NCI-H2196 treated with DMSO at 0.1 percent for 48 hours (cell line): ENCODE data around the gene TOX2.

Experiments
- DNase-seq: peaks from one replicate; lab custom pipeline; 2025; ENCODE audit not compliant: unreplicated experiment; lab: John Stamatoyannopoulos, UW

TOX2 gene, protein sequence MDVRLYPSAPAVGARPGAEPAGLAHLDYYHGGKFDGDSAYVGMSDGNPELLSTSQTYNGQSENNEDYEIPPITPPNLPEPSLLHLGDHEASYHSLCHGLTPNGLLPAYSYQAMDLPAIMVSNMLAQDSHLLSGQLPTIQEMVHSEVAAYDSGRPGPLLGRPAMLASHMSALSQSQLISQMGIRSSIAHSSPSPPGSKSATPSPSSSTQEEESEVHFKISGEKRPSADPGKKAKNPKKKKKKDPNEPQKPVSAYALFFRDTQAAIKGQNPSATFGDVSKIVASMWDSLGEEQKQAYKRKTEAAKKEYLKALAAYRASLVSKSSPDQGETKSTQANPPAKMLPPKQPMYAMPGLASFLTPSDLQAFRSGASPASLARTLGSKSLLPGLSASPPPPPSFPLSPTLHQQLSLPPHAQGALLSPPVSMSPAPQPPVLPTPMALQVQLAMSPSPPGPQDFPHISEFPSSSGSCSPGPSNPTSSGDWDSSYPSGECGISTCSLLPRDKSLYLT

DNA sequence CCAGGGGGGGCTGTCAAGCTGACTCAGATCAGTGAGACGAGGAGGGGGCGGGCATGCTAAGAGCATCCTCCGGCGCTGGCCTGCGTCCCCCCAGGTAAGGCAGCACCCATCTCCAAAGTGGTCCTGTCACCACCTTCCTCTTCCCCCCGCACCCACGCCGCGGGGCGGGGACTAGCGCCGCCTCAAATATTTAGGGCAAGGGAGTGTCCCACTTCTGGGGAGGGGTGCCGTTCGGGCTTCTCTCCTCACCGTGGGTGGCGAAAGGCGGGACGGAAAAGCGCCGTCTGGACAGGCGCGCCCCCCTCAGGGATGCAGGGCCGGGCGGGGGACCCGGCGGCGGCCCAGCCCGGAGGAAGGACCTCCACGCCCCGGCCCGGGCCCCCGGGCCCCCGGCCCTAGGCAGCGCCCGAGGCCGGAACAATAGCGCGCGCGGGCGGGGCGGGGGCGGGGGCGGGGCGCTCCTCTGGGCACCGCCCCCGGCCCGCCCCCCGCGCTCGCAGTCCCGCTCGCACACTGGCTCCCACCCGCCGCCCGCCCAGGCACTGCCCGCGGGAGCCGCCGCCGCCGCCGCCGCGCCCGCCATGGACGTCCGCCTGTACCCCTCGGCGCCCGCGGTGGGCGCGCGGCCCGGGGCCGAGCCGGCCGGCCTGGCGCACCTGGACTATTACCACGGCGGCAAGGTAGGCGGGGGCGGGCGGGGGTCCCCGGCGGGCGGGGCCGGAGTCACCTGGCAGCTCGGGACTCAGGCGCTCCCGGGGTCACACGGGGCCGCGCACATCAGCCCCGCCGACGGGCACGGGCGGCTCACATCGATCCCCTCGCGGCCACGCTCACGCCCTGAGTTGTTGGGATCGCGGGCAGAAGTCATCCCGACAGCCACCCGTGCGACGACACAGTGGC, at the start of gene TOX2:
TSS of gene TOX2 (plus strand) at position 542 of the 900 bp plus-strand sequence. CDS start at position 582, 40 bp downstream.
- DNase-seq, result peak; percentile 23

DNA sequence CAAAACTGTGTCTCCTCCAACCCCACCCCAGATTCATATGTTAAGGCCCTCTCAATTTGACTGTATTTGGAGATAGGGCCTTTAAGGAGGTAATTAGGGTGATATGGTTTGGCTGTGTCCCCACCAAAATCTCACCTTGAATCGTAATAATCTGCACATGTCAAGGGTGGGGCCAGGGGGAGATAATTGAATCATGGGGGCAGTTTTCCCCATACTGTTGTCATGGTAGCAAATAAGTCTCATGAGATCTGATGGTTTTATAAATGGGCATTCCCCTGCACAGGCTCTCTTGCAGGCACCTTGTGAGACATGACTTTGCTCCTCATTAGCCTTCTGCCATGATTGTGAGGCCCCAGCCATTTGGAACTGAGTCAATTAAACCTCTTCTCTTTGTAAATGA, 46.6 kb upstream of the TOX2 start:
- no peak for DNase-seq

DNA sequence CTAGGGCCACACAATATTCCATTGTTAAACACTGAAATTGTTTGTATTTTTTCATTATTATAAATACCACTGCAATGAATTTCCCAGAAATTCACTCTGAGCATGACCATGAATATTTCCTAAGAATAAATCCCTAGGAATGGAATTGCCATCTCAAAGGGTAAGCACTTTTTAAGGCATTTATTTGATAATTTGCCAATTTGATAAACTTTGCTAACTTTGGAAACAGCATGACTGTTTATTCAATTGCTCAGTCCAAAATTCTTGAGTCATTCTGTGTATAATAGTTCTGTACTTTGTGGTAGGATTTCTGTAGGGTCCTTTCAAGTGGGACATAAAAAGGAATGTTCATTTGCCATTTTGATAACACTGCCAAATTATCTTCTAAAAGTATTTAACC, 44.2 kb upstream of the TOX2 start:
- DNase-seq, result no peak

DNA sequence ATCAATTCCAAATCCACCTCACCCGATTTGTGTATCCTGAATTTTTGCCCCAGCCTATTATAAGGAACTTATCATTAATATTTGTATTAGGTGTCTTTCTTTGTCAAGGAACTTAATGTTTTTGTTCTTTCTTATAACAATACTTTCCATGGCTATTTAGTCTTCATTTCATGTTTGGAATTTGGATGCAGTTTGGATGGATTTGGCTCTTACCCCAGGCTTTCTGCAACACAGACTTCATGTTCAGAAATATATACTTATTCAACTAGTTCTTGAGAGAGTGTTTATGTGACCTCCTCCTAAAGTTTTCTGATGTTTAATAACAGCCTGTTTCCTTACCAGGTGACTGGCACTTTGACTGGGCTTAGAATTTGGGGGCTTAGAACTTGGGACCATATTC, 35.9 kb upstream of the TOX2 start:
- DNase-seq, result no peak

DNA sequence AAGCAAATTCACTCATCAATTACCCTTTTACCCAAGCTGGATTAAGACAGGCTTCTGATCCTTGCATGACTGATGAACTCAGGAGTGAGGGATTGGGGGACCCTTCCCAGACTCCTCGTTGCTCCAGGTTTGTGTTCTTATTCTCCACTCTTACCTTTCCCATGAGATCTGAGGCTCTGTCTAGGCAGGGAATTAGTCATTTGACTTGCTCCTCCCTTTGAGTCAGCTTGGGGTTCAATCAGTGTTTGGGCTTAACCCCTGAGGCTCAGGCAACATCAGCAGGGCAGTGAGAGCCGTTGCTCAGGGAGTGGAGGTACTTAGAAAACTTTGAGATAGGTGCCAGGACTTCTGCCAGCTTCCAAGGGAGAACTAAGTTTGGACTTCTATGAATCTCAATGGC, 20.7 kb upstream of the TOX2 start:
- no peak for DNase-seq

DNA sequence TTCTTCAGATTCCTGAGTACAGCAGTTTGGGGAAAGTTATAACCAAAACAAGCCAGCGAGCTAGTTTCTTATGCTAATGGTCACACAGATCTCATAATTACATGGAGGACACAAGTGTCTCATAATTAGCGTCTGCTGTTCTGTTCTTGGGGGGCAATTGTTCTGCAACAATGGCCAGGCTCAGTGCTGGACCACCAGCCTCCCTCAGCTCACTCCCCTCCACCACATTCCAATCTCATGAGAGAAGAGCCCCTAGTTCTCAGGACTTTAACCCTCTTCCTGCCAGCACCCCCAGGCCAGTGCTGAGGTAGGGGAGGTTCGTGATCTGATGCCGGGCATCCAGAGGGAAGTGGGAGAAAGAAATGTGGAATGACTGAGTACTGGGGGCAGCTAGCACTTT, 20.2 kb upstream of the TOX2 start:
- DNase-seq, result no peak

DNA sequence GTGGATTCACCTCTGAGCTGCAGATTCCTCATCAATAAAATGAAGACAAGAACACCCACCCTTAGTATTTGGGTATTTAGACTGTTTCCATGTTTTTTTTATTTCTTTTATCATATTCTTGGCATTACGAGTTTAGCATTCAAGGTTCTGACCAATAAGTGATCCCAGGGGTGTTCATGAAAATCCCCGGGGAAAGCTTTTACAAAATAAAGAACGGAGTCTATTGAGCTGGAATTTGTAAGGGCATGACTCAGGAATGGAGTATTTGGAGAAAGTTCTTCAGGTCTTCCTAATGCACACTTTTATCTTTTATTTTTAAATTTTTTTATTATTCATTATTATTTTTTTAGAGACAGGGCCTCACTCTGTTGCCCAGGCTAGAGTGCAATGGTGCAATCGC, 19.4 kb upstream of the TOX2 start:
- no peak for DNase-seq

DNA sequence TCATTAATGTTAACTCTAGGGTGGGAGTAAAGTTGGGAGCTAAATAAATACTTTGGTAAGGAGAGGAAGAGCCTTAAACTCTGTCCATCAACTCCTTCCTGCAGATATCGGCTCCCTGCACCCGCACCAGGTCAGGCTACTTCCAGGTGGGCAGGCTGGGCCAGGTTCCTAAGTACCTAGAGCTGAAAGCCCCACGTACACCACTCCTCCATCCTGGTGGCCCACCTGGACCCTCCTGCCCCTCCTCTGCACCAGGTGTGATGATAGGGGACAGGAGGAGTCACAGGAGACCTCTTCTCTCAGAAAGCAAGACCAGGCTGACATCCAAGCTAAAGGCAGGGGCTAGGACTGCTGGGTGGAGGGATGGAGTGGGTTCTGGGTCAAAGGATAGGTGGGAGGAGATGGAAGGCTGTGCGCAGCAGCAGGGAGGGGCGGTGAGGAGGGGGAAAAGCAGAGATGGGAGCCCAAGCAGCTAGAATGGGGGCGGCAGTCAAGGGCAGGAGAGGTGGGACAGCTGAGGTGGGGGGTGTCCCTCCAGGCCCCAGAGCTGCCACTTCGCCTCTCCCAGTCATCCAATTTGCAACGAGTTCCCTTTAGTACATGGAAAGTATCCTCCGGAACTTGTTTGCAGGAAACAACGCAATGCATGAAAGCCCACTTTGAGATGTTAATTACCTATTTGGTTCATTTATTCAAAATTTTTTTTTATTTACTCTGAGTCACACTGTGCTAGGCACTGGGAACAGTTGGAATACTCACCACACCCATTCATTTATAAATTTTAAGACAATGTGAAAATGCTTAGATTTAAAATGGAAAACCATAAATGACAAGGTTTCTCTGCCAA, 15.2 kb upstream of the TOX2 start:
- no peak for DNase-seq

DNA sequence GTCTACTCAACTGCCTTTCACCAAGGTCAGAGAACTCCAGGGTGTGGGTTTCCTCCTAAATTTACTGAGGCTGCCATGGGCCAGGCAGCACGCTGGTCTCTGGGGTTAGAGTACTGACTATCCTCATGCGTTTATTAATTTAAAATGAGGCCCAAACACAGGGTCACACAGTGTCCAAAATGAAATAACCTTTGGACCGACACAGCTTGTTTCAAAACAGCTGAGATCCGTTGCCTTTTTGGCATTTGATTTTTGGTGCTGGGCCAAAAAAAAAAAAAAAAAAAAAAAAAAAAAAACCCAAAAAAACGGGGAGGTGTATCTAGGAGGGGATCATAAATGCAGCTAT, 14.6 kb upstream of the TOX2 start:
- no peak for DNase-seq

DNA sequence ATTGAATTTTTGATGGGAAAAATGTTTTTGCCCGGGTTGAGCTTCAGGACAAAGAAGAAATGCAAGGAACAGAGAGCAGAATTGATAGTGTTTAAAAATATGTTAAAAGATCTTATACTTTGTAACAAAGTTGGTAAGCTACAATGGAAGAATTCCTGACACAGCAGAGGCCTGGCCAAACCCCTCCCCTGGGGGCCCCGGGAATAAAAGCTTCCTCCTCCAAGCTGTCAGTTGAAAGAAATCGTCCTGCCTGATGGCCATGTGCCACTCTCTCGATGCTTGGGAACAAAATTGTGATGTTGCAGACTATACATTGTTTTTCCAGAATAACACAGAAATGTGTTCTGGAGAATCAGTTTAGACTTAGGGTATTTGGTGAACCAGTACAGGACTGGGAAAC, 14.2 kb upstream of the TOX2 start:
- no peak for DNase-seq

DNA sequence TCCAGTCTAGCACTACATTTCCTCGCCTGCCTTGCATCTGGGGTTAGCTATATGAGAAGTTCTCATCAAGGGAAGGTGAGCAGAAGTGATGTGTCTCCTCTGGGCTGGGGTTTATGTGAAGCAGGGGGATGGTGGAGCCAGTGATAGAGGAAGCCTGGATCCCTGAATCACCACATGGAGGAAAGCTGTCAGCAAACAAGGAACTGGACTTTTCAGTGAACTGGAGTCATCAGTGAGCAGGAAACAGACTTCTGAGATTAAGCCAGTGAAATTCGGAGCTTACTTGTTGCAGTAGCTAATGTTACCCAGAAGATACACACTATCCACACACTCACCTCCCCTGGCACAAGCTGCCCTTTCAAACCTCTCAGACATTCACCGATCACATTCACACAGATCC, 13.4 kb upstream of the TOX2 start:
- DNase-seq, result no peak

DNA sequence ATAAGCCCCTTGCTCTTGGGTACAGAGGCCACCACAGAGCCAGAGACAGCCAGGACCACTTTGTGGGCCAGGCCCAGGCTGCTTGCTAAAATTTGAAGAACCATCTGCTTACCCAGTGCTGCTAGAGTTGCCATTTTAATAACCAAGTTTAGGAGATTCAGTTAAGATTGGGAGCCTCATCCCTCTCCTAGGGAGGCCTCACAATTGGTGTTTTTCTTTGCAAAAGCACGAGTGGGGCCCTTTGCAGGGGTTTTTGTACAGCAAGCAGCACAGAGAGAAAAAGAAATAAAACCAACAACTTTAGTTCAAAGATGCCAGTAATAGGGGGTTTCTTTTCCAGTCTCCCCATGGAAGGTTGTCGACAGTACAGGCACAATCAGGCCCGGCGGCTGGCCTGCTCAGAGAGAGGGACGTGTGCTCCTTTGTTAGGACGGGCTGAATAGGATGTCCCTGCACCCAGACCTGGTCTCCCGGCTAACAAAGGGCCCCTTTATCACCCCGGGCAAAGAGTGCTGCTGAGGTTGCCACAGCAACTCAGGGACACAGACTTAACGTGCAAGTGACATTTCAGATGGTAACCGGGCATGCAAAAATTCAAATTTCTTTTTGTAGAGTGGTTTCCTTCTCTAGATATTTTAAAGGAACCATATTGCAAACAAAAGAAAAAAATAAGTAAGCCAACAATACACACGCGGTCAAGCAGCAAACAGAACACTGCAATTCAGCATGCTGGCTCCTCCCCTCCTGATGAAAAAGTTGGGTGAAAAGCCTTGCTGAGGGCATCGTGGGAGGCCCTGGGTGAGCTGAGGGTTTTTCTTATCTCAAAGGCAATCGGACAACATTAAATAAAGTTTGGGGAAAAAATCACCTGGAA, 10.5 kb upstream of the TOX2 start:
- no peak for DNase-seq

DNA sequence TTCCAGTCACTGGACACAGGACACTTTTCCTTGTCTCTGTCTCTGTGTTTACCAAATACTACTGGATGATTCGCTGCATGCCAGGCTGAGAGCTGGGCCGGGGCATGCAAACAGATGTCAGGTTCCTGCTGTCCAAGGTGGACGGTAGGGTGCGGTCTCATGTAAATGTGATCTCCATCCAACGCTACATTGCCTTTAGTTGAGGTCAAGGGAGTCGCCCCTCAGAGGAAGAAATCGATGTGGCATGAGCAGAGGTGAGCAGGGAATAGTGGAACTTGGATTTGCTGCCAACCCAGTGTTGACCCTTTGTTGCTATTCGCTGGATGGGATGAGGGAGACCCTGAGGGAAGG, 9.8 kb upstream of the TOX2 start:
- no peak for DNase-seq

DNA sequence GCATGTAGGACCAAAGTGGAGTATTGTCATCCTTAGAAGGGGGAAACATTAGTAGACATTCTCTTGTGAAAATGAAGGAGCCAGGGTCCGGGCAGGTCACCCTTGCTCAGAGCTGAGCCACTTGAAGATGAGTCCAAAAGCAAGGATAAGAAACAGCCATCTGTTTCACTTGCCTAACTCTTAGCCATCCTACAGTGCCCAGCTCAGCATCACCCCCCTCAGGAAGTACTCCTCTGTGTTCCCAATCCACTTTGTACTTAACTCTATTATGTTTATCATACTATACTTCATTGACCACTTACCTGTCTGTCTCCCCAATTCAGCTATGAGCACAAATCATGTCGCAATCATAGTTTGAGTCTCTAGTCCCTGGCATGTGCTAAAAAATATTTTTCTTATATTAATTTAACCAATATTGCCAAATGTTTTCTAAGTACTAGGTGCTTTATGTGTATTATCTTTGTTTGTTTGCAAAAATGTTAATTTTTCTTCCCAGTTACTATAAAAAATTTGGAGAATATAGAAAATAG, 8.1 kb upstream of the TOX2 start:
- DNase-seq, result no peak

DNA sequence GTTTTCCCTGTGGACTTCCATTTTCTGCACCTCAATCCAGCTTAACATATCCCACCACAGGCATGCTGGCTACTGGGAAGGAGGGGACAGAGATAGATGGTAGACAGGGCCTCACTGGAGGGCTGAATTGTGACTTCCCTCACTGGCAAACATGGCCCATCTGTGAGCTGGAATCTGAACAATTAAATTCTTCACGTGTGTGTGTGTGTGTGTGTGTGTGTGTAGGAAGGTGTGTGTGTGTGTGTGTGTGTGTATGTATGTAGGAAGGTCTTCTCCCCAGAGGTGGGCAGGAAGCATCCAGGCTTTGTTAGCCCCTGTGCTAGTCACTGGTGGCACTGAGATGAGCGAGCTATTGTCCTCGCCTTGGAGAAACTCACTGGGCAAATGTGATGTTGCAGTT, 5.4 kb upstream of the TOX2 start:
- DNase-seq, result no peak

DNA sequence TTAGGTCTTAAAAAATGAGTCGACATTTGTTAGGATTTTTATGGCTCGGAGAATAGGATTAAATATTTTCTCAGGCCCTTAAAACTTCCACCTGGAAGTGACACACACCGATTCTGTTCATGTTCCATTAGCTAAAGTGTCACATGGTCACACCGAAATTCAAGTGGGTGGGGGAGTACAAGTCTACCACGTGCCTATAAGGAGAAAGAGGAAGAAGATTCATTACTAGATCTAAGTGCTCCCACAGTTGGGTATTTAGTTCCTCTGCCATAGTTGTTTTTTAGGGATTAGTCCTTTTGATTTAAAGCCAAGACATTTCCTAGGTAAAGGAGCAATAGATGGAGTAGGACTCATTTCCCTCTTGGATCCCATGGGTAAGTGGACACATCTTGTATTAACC, 4.9 kb upstream of the TOX2 start:
- no peak for DNase-seq

DNA sequence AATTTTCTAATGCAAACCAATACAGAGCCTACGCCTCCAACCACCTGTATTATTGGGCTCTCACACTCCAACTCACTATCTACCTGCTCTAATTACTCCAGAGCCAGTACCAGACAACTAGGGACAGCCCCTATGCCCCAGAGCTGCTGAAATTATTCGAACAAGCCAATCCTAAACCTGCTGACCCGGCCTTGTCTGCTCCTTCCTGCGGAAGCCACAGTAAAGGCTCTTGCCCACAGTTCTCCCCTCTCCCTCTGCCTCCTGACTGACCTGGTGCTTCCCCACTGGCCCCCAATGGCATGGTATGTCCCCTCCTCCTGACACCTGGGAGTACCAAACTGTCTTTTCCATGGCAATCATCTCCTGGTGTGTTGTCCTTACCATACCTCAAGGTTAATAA, 4.1 kb upstream of the TOX2 start:
- no peak for DNase-seq

DNA sequence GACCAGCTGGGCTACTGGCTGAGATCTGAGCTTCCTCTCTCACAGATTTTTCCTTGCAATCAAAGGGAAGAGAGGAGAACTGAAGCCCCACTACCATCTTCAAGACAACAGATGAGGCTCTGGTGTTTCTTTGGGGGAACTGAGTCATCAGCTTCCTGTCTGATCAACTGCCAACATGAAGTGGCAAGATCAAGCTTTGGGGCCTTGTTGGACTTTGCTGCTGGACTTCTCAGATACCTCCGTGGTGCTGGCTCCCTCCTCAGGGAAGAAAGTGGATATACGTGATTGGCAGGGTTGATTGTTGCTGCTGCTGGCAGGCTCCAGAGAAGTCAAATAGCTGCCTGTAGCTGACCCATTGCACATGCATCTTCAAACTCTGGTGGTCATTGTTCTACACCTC, 3.6 kb upstream of the TOX2 start:
- DNase-seq, result no peak

DNA sequence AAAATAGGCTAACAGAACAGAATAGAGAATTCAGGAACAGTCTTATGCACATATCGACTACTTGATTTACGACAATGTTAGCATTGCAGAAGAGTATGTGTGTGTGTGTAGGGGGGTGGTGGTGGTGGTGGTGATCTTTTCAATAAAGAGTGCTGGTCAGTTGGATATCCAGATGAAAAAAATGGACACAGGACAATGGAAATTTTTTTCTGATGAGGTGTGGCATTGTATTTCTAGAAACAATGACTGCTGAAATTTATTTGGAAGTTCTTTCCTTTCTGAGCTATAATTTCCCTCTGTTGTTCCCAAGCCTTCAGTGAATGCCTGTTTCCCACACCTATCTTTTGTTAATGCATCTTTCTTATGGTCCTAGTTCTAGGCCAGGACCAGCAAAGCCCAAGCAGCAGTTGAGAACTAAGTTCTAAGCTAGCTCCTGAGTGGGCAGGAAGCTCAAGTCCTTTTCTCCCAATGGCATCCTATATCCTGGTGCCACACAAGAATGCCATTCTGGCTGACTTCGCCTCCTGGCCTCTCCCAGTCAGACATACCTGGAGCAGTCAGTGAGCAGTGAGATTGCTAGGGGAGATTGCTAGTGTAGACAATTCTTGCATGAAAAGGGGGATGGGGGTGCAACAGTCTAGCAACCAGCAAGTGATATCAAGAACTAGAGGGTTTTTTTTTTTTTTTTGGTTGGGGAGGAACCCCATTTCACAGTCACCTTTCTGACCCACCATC, 1.2 kb upstream of the TOX2 start:
- DNase-seq, result no peak
